ENCODE measurements around the gene PPP6R2. TPM values are rescaled to one million over a fixed set of nuclear protein-coding genes. Genes with fewer than 3 reads are reported as not detected.

Gene PPP6R2
- total RNA-seq, 1 experiment from 2014 or later, result 47.8 TPM

- Mint-ChIP-seq H3K4me1 (peaks cover 33% of the 10 kb centered on the region), H3K4me3 (0 out of 2 replicates have a peak overlapping the region, but pooled peaks have one; percentile 11), H3K9me3 (no peaks in the 10 kb centered on the region), H3K27me3 (ENCODE audit: low read depth) (peaks cover 40% of the 10 kb centered on the region), H3K36me3 (no peaks in the 10 kb centered on the region), H3K27ac (peak overlapping the region; percentile 5; the same call in 1 of the 2 replicates)
- TF ChIP-seq AR (CRISPR knock-in tag; IDR thresholded peaks at IDR 0.05) (no peak), MYBL2 (CRISPR knock-in tag; IDR thresholded peaks at IDR 0.05) (no peak), NR1H2 (CRISPR knock-in tag; IDR thresholded peaks at IDR 0.05) (no peak), TEAD4 (CRISPR knock-in tag; IDR thresholded peaks at IDR 0.05) (no peak), ZNF219 (CRISPR knock-in tag; IDR thresholded peaks at IDR 0.05; ENCODE audit: borderline replicate concordance) (no peak)
- ChIA-PET CTCF (interaction anchor here (1.1 to 1.2 kb wide), 2 partner anchors 31 to 77 kb away, joined by 3 to 4 read pairs; partner anchors contain the start of genes LMF2 and NCAPH2), POLR2A (no interaction called here)
- ATAC-seq, result no peak
- no peak for DNase-seq (ENCODE audit: low spot score)
Observed at GRCh38 chr22:50476868-50477267, 133.7 kb downstream of the PPP6R2 start.

GRCh38 chr22:50477923-50478322, 134.8 kb downstream of the PPP6R2 start:
- ATAC-seq (no peak), DNase-seq (ENCODE audit: low spot score) (no peak)
- H3K4me1 Mint-ChIP-seq, result peaks cover 33% of the 10 kb centered on the region
- CTCF ChIA-PET, result interaction anchor here (0.7 to 0.8 kb wide), 2 partner anchors 25 to 39 kb away, joined by 3 read pairs; no protein-coding TSS in a partner anchor
- no peak overlapping the region for H3K27ac Mint-ChIP-seq
- TF ChIP-seq TEAD1 (CRISPR knock-in tag; IDR thresholded peaks at IDR 0.05) (no peak), ELF4 (CRISPR knock-in tag; IDR thresholded peaks at IDR 0.05; ENCODE audit: low read depth) (no peak), ZBTB21 (CRISPR knock-in tag; IDR thresholded peaks at IDR 0.05; ENCODE audit: borderline replicate concordance) (no peak), SP1 (CRISPR knock-in tag; conservative IDR thresholded peaks at IDR 0.05) (no peak), AR (CRISPR knock-in tag; IDR thresholded peaks at IDR 0.05) (no peak), ZNF416 (CRISPR knock-in tag; IDR thresholded peaks at IDR 0.05) (no peak), MAX (CRISPR knock-in tag; IDR thresholded peaks at IDR 0.05) (no peak), SOX15 (CRISPR knock-in tag; IDR thresholded peaks at IDR 0.05) (no peak), CBFB (CRISPR knock-in tag; IDR thresholded peaks at IDR 0.05; ENCODE audit: low read depth) (no peak), OVOL2 (CRISPR knock-in tag; IDR thresholded peaks at IDR 0.05; ENCODE audit: borderline replicate concordance) (no peak), PRDM15 (CRISPR knock-in tag; IDR thresholded peaks at IDR 0.05) (no peak), IRF2 (CRISPR knock-in tag; IDR thresholded peaks at IDR 0.05; ENCODE audit: borderline replicate concordance, low read depth) (no peak), FOXP1 (CRISPR knock-in tag; IDR thresholded peaks at IDR 0.05; ENCODE audit: borderline replicate concordance) (no peak), ZNF396 (CRISPR knock-in tag; IDR thresholded peaks at IDR 0.05; ENCODE audit: borderline replicate concordance) (no peak), ZMAT4 (CRISPR knock-in tag; IDR thresholded peaks at IDR 0.05) (no peak), ZNF121 (CRISPR knock-in tag; IDR thresholded peaks at IDR 0.05) (no peak)
- no peaks in the 10 kb centered on the region for H3K36me3 Mint-ChIP-seq
- no peaks in the 10 kb centered on the region for H3K9me3 Mint-ChIP-seq
- no peak overlapping the region for H3K4me3 Mint-ChIP-seq
- POLR2A ChIA-PET, result no interaction called here
- H3K27me3 Mint-ChIP-seq (ENCODE audit: low read depth), result peaks cover 40% of the 10 kb centered on the region
